ENCODE results near the gene SLC25A2.

SLC25A2 gene

GRCh38 chr5:141322261-141322660 lies 18.4 kb upstream of the SLC25A2 start:
- Histone ChIP-seq H3K27me3 (ENCODE audit: control insufficient read depth, low read length) (no peaks in the 10 kb centered on the region), H3K27ac (ENCODE audit: low read depth, low read length) (no peak overlapping the region), H3K4me3 (ENCODE audit: low read length) (peak overlapping the region; percentile 11), H3K4me2 (ENCODE audit: low read length) (peak overlapping the region; percentile 66; the same call in 1 of the 2 replicates), H3K36me3 (ENCODE audit: control insufficient read depth, low read length) (peaks cover 28% of the 10 kb centered on the region), H3K4me1 (ENCODE audit: control insufficient read depth, low read length) (peaks cover 39% of the 10 kb centered on the region), H3K79me2 (ENCODE audit: control insufficient read depth, low read length) (peaks cover 32% of the 10 kb centered on the region), H4K20me1 (ENCODE audit: control insufficient read depth, insufficient read depth, low read depth, low read length) (no peaks in the 10 kb centered on the region), H3F3A (ENCODE audit: control insufficient read depth, insufficient read depth) (no peaks in the 10 kb centered on the region), H3K9me3 (ENCODE audit: control insufficient read depth, insufficient read depth, low read length) (peaks cover 37% of the 10 kb centered on the region), H3K9me2 (replicated peaks; ENCODE audit: control insufficient read depth, low read length) (no peaks in the 10 kb centered on the region)
- TF ChIP-seq EZH2phosphoT487 (IDR thresholded peaks at IDR 0.05; ENCODE audit: borderline replicate concordance, low read length) (no peak), CTCF (IDR thresholded peaks at IDR 0.05; ENCODE audit: low read depth, low read length, poor library complexity, severe bottlenecking) (no peak)

- H3K79me2 ChIP-seq (ENCODE audit: control insufficient read depth, low read length) = peaks cover 50% of the 10 kb centered on the region
- peak within 1 kb of the TSS; percentile 82 for H3K4me3 ChIP-seq (ENCODE audit: low read length)
- H3K36me3 ChIP-seq (ENCODE audit: control insufficient read depth, low read length) = peaks cover 45% of the 10 kb centered on the region
- no peaks in the 10 kb centered on the region for H3K9me2 ChIP-seq (replicated peaks; ENCODE audit: control insufficient read depth, low read length)
- no peak for TF ChIP-seq EZH2phosphoT487 (IDR thresholded peaks at IDR 0.05; ENCODE audit: borderline replicate concordance, low read length)
- TF ChIP-seq CTCF (IDR thresholded peaks at IDR 0.05; ENCODE audit: low read depth, low read length, poor library complexity, severe bottlenecking) = peak; percentile 87
- peaks cover 26% of the 10 kb centered on the region for H3K4me1 ChIP-seq (ENCODE audit: control insufficient read depth, low read length)
- H3K9me3 ChIP-seq (ENCODE audit: control insufficient read depth, insufficient read depth, low read length) = peaks cover 39% of the 10 kb centered on the region
- peak within 1 kb of the TSS; percentile 66 for H3K4me2 ChIP-seq (ENCODE audit: low read length)
- H3F3A ChIP-seq (ENCODE audit: control insufficient read depth, insufficient read depth) = no peaks in the 10 kb centered on the region
- H4K20me1 ChIP-seq (ENCODE audit: control insufficient read depth, insufficient read depth, low read depth, low read length) = no peaks in the 10 kb centered on the region
- peak within 1 kb of the TSS; percentile 79 for H3K27ac ChIP-seq (ENCODE audit: low read depth, low read length)
- H3K27me3 ChIP-seq (ENCODE audit: control insufficient read depth, low read length) = no peaks in the 10 kb centered on the region
Measured at GRCh38 chr5:141320225-141321169, 16.6 kb upstream of the SLC25A2 start, which contains the start of gene TAF7. TAF7 (minus strand) TSS chr5:141320784; CDS start chr5:141320044, 740 bp downstream.

- H3K27ac ChIP-seq (ENCODE audit: low read depth, low read length) = peak overlapping the region; percentile 79
- peak overlapping the region; percentile 82 for H3K4me3 ChIP-seq (ENCODE audit: low read length)
- H4K20me1 ChIP-seq (ENCODE audit: control insufficient read depth, insufficient read depth, low read depth, low read length) = no peaks in the 10 kb centered on the region
- H3K36me3 ChIP-seq (ENCODE audit: control insufficient read depth, low read length) = peaks cover 53% of the 10 kb centered on the region
- no peaks in the 10 kb centered on the region for H3F3A ChIP-seq (ENCODE audit: control insufficient read depth, insufficient read depth)
- TF ChIP-seq EZH2phosphoT487 (IDR thresholded peaks at IDR 0.05; ENCODE audit: borderline replicate concordance, low read length) (no peak), CTCF (IDR thresholded peaks at IDR 0.05; ENCODE audit: low read depth, low read length, poor library complexity, severe bottlenecking) (no peak)
- peak overlapping the region; percentile 66 for H3K4me2 ChIP-seq (ENCODE audit: low read length)
- H3K27me3 ChIP-seq (ENCODE audit: control insufficient read depth, low read length) = no peaks in the 10 kb centered on the region
- peaks cover 58% of the 10 kb centered on the region for H3K79me2 ChIP-seq (ENCODE audit: control insufficient read depth, low read length)
- peaks cover 26% of the 10 kb centered on the region for H3K4me1 ChIP-seq (ENCODE audit: control insufficient read depth, low read length)
- peaks cover 46% of the 10 kb centered on the region for H3K9me3 ChIP-seq (ENCODE audit: control insufficient read depth, insufficient read depth, low read length)
- no peaks in the 10 kb centered on the region for H3K9me2 ChIP-seq (replicated peaks; ENCODE audit: control insufficient read depth, low read length)
Measured at GRCh38 chr5:141319699-141320098, 15.8 kb upstream of the SLC25A2 start.

All from DOHH2 (cell line).